Occipital lobe (tissue), 2 donors: ENCODE results near the gene KIF6. TPM values are rescaled to one million over a fixed set of nuclear protein-coding genes. Genes with fewer than 3 reads are reported as not detected.

Experiments used
- DNase-seq: peaks from one replicate; lab custom pipeline; 2025; lab: John Stamatoyannopoulos, UW
- total RNA-seq: library from RNA; depleted of rRNA; stranded (reverse); fragments of >200 nt; gene quantifications from one replicate; pipeline ENCODE4 v1.2.3, GENCODE V29; 2014

The KIF6 gene, protein sequence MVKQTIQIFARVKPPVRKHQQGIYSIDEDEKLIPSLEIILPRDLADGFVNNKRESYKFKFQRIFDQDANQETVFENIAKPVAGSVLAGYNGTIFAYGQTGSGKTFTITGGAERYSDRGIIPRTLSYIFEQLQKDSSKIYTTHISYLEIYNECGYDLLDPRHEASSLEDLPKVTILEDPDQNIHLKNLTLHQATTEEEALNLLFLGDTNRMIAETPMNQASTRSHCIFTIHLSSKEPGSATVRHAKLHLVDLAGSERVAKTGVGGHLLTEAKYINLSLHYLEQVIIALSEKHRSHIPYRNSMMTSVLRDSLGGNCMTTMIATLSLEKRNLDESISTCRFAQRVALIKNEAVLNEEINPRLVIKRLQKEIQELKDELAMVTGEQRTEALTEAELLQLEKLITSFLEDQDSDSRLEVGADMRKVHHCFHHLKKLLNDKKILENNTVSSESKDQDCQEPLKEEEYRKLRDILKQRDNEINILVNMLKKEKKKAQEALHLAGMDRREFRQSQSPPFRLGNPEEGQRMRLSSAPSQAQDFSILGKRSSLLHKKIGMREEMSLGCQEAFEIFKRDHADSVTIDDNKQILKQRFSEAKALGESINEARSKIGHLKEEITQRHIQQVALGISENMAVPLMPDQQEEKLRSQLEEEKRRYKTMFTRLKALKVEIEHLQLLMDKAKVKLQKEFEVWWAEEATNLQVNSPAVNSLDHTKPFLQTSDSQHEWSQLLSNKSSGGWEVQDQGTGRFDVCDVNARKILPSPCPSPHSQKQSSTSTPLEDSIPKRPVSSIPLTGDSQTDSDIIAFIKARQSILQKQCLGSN
- 3.3 TPM for total RNA-seq

DNA sequence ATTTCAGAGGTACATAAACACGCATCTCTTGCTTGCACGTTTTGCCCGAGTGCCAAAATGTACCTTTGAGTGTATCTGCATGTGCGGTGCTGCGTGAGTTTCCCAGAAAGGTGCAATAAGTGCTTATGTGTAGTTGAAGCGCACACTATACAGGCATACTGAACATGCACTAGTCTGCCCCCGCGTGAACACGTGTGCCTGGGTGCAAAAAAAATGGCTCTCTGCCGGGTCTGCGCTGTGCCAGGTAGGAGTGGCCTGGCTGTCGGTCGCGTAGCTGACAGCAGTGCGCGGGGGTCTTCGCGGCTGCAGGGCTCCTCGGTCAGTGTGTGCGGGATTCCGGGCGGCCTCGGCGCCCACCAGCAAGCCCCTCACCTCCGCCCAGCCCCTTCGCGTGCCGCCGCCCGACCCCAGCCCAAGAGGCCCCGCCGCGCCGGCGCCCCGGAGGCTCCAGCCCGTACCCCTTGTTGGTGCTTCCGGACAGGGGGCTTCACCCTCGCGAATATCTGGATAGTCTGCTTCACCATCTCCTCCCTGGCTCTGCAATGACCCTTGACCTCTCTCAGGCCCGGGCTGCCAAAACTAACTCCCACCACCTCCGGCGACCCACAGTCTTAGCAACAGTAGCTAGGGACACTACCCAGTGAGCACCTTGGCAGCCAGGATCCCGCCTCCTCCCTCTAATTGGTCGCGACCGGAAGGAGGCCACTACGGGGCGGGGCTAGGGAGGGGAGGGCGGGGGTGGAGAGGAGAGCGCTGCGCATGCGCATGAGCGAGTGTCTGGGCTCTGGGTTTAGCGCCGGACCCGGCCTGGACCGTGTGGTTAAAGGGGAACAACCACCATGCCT, at the start of gene KIF6:
Gene KIF6, minus strand, starts transcription at position 622 of the 845 bp plus-strand sequence. Its CDS starts 98 bp downstream, at position 524.
- DNase-seq: peak; percentile 96

DNA sequence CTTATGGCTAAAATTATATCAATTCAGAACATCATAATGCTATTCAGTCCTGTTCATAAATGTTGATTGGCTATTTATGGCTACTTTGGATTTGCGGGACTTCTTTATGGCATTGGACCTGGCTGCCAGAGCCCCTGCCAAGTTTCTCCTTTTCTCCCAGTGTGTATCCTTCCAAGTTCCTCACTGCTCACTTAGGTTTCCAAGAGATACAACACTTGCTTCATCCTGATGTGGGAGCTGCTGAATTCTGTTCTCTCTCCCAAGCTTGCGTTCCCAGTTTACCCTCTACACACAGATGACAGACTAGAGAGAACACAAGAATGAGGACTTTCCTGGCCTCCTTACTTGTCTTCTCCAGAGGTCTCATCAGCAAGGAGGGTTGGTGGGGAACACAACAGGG, 48.6 kb upstream of the KIF6 start:
- DNase-seq: no peak

DNA sequence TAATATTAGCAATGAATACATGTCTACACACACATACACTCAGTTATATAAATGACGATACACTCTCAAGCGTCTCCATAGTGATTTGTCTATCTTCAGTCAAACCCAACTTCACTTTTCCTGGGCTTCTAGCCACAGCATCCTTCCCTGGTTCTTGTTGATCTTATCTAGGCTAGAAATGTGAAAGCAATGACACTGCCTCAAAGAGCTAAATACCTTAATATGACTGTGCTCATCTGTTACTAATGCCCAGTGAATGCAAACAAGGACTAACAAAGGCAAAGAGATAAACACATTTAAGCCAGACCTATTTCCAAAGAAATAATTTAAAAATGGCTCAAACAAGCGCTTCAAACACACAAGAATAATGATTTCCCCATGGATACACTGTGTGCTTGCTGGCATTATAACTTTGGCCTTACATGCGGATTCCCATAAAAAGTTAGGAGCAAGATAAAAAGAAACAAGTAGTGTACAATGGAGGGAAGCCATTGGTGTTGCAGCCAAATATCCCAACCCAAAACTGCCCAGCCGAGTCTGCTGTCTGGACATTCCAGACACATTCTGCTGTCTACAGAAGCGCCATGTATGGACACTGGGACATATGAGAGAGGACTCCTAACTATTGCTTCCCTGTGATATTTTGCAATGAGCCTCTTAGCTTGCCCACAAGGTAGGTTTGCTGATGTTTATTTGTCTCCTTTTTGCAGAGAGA, 47.5 kb upstream of the KIF6 start:
- no peak for DNase-seq

DNA sequence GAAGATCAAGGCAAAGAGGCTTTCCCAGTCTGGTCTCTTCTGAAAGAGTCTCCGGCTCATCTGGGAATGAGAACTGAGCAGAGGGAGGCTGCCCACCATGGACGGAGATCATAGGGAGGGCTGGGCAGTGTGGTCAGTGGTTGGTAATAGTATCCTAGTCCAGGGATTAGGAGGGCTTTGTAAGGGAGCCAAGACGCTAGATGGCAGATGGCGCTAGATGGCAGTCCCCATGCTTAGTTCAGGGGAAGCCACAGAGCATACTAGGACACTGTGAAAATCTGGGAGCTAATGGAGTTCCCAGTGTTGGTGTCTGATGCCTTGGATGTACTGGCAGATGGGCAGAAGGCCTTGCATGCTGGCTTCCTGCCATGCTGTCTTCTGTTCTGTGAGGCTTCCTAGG, 45.2 kb upstream of the KIF6 start:
- no peak for DNase-seq

DNA sequence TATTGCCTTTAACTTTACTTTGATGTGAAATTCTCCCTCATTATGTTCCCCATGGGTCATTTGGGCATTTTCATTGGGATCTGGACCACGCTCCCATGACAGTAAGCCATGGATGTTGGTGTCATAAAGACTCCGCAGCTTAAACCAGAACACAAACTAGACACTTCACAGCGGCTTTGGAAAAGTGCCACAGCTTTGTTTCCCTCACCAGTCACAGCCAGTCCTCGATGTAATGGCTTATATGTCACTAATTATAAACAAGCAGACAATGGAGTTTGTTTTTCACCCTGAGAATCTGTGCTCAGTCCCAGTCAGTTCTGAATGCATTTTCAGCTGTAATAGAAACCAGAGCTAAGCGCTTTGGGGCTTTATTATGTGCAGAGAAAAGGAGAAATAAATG, 43.8 kb upstream of the KIF6 start:
- DNase-seq: peak; percentile 24

DNA sequence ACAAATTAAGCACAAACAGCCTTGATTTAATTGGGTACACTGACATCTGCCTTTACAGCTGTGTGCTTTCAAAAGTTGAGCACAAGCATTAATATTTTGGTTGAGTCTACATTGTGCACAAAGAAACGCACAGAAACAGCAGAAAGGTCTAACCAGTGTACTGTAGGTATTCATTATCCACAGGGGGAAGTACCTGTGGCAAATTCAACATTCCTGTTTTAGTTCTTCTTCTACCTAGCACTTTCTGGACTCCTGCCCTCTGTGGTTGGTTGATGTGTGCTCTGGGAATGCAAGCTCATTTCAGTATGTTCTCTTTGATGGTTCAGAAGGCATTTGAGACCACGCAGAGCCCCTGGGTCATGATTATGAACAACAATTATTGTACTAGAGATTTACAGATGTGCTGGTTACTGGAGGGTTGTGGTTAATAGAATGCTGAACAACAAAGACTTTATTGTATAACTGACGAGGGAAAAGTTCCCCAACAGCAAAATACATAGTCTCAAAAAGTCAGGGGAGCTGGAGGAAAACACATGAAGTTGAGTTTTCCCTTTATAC, 40.4 kb upstream of the KIF6 start:
- DNase-seq: no peak

DNA sequence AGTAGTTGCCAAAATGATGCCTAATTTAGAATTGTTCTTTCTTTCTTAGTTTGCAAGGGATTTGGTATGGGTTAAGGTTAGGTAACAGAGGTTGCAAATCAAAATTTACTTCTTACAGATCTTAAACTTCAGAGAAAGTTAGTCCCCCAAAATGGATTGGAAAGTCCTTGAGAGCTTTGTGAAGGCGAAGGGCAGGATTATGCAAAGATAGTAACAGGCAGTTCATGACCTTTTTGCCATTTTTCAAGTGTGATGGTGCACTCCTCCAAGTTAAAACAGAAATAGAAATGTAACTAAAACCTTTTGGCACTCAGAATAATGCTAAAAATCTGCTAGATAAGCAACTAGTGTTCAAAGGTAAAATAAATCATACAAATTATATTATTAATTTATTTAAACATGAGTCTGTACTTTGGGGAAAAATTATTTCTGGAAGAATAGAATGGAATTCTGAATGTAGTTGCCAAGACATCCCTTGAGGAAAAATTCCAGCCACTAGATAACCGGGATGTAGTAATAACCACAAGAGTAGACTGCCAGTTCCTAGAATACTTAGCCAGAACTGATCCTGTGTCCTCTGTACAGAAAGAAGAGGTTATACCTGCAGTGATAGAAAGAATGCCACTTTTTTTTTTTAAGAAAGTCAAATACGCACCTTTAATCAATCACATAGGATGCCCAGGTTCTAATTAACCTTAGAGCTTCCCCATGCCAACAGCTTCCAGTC, 35.2 kb upstream of the KIF6 start:
- DNase-seq: no peak

DNA sequence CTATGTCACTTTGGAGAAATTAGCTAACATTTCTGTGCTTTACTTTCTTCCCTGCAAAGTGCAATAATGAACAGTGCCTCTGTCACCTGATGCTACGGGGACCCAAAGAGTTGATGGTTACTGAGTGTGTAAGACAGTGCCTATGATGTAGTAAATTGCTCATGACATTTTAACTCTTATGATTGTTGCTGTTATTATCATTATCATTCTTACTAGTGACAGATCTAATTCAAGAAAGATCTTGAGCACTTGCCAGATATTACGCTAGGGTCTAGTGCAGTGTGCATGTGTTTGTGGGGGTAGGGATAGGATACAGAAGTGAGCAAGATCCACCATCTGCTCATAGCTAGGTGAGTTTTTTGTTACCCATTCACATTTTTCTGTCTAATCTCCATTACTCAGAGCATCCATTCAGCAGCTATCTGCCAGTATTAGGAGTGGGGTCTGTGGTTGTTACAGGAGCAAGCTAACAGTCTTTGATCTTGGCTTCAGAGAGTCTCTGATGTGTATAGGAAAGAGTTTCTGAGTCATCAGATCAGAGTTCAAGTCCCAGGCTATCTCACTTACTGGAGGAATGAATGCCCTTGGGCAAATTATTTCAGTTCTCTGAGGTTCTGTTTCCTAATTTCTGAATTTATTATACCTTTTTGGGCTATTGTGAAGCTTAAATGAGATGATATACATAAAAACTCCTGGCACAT, 33.8 kb upstream of the KIF6 start:
- no peak for DNase-seq

DNA sequence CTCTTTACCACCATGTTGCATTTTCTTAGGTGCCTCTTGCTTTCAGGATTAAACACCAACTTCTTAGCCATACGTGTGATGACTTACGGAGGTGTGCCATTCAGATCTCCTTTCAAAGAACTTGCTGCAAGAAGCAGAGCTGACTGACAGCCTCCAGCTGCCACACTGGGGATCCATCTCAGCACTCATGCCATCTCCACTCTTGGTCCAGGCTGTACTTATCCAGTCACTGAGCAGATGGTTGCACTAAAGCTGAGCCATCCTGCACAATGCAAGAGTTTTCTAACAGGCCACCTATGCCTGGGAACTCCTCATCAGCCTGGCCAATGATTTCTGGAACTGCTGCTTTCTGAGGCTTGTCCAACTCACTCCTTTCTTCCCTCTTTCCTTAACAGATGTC, 31.4 kb upstream of the KIF6 start:
- DNase-seq: no peak

DNA sequence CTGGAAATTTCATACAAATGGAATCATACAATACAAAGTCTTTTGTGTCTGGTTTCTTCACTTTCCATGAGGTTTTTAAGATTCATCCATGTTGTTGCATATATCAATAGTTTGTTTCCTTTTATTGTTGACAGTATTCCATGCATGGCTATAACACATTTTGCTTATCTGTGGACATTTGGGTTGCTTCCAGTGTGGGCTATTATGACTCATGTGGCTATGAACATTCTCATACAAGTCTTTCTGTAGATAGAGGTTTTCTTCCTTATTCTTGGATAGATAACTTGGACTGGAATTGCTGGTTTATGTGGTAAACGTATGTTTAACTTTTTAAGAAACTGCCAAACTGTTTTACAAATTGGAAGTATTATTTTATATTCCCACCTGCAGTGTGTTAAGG, 30.0 kb upstream of the KIF6 start:
- no peak for DNase-seq

DNA sequence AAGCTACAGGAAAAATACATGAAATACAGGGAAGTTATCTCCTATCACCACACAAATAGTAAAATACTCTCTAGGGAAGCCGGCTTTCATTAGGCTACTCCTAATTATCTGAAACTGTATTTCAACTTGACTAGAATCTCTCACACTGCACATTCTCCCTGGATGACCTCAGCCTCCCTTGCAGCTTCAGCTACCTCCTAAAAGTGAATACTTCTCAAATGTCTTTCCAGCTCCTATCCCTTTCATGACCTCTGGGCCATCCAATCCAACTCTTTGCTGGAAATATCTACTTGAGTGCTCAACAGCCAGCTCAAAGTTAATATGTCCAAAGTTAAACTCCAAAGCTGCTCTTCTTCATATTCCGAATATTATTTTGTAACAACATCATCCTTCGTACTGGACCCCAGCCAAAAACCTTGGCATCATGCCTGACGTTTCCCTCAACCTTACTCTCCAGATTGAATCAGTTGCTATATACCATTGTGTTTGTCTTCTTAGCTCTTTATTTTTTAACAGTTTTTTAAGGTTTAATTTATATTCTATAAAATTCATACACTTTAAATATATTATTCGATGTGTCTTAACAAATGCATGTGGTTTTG, 29.4 kb upstream of the KIF6 start:
- DNase-seq: no peak

DNA sequence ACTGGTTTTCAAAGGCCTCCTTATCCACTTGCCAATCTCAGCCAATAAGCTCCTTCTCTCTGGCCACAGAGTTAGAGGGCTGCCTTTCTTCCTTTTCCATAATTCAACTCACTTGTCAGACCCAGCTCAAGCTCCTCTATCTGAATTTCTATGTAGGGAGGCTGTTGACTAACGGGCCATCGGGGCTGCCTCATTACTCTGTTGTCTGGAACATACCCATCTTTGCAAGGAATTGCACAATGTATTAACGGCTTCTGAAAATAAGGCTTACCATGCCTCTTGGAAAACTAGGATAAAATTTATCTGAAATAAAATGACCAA, 28.5 kb upstream of the KIF6 start:
- no peak for DNase-seq

DNA sequence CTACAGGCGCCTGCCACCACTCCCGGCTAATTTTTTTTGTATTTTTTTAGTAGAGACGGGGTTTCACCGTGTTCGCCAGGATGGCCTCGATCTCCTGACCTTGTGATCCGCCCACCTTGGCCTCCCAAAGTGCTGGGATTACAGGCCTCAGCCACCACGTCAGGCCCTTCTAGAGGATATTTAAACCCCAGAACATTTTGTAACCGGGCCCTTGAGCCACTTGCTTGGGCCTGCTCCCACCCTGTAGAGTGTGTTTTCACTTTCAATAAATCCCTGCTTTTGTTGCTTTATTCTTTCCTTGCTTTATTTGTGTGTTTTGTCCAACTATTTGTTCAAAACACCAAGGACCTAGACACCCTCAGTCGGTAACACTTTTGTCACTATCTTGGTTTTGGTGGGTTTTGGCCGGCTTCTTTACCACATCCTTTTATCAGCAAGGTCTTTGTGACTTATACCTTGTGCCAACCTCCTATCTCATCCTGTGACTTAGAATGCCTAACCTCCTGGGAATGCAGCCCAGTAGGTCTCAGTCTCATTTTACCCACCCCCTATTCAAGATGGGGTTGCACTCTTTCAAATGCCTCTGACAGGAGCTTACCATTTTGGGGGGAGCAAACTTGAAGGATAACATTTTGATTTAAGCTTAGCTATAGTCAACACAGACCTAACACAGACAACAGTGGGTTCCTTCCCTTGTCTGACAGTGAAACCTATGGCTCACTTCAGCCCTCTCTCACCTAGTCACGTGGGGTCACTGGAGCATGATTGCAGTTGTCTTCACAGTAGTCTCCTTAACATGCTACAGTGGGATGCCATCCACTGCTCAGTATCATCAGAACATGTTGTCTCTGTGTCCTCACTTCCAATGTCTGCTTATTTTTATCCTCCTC, 27.9 kb upstream of the KIF6 start:
- DNase-seq: no peak

DNA sequence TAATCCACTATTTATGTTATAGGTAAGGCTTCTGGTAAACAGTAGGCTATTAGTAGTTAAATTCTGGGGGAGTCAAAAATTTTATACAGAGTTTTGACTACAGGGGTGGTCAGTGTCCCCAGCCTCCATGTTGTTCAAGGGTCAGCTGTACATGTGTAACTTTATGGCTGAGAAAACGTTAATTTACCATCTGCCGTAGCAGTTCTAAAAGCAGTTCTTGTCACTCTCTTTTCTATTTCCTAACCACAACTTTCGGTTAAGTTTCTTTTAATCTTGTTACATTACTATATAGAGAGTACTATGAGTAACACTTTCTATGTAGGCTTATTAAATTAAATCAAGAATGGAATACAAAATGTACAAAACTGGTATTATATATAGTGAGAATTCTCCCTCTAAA, 21.6 kb upstream of the KIF6 start:
- DNase-seq: no peak

DNA sequence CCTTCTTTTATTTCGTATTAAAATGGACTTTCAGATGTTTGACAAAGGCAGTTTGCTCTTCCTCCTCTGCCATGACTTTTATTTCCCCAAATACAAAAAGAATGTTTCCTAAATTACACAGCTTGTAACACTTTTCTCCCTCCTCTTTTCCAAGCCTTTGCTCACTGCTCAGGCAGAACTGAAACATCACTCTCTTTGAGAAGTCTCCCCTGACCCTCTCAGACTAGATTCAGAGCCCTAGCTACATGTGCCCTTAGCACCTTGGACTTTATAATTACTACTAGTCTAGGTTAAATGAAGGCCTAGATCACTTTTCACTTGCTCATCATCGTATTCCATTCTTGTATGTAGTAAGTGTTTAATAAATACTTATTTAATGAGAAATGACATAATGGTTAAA, 8.5 kb upstream of the KIF6 start:
- DNase-seq: no peak

DNA sequence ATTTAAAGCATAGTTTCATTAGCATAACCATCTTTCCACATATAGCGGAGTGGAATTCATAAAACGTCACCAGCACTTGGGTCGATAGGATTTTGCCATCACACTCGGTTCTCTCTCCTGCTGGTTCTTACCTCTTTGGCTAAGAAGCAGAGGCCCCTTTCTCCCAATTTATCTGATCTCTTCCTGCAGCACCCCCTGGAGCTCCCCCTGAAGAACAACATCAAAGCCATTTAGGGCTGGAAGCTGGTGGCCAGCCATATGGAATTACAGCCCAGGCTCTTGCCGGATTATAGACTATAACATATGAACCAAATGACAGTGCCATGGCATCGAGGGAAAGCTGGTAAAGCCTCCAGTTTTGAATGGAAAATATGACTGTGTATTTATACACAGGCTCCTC, 6.4 kb upstream of the KIF6 start:
- DNase-seq: no peak

DNA sequence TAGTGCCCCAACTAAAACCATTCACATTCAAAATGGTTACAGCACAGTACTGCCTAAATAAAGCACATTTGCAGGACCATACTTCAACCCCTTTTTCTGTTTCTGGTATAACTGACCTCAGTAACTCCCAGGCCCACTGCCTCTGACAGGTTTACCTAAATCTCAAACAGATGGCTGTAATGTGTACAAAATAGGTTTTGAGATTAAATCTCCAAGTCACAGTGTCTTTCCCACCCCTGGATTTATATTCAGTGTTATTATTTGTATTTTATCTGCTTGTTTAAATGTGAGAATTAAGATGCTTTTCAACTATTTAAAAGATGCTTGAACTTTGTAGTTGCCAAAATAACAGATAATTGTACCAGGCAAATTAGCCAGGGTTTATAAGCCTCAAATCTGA, 4.7 kb upstream of the KIF6 start:
- no peak for DNase-seq

DNA sequence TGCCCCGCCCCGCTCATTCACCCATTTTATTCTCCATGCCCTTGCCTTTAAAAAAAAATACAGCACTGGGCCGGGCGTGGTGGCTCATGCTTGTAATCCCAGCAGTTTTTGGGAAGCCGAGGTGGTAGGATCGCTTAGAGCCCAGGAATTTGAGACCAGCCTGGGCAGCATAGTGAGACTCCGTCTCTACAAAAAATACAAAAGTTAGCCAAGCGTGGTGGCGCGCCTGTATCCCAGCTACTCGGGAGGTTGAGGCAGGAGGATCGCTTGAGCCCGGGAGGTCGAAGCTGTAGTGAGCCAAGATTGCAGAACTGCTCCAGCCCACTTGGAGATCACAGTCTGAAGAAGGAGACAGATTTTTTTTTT, 407 bp upstream of the KIF6 start:
- no peak for DNase-seq
